Measurements from ENCODE around the gene APBB2.
"Not testable (repeated sequence)": the region's sequence is repeated elsewhere in the genome, so short reads cannot be mapped to it uniquely, and the experiment has no call there.

The APBB2 gene

GRCh38 chr4:41154814-41155177 lies 59.5 kb downstream of the APBB2 start:
- H3K4me3 ChIP-seq (ENCODE audit: low read depth, low read length) = no peak overlapping the region
- no peak for DNase-seq (ENCODE audit: low read depth)
- TF ChIP-seq CTCF (IDR thresholded peaks at IDR 0.05; ENCODE audit: low read depth, low read length) (no peak), MYC (IDR thresholded peaks at IDR 0.05; ENCODE audit: low read depth, low read length) (no peak), POLR2A (IDR thresholded peaks at IDR 0.05; ENCODE audit: extremely low read depth, insufficient read length) (no peak)
- TF ChIP-seq, protein P1, sequence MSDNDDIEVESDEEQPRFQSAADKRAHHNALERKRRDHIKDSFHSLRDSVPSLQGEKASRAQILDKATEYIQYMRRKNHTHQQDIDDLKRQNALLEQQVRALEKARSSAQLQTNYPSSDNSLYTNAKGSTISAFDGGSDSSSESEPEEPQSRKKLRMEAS (IDR thresholded peaks at IDR 0.05; ENCODE audit: low read depth, low read length) = no peak

GRCh38 chr4:41154010-41154813 lies 60.1 kb downstream of the APBB2 start:
- DNase-seq (ENCODE audit: low read depth) = no peak
- no peak overlapping the region for H3K4me3 ChIP-seq (ENCODE audit: low read depth, low read length)

GRCh38 chr4:41150401-41150800 lies 63.9 kb downstream of the APBB2 start:
- TF ChIP-seq MYC (IDR thresholded peaks at IDR 0.05; ENCODE audit: low read depth, low read length) (no peak), CTCF (IDR thresholded peaks at IDR 0.05; ENCODE audit: low read depth, low read length) (no peak), POLR2A (IDR thresholded peaks at IDR 0.05; ENCODE audit: extremely low read depth, insufficient read length) (no peak)
- TF ChIP-seq, protein P1 (IDR thresholded peaks at IDR 0.05; ENCODE audit: low read depth, low read length) = no peak
- no peak overlapping the region for H3K4me3 ChIP-seq (ENCODE audit: low read depth, low read length)
- no peak for DNase-seq (ENCODE audit: low read depth)

More at GRCh38 chr4:41154010-41154813, 60.1 kb downstream of the APBB2 start:
- TF ChIP-seq POLR2A (IDR thresholded peaks at IDR 0.05; ENCODE audit: extremely low read depth, insufficient read length) (no peak), MYC (IDR thresholded peaks at IDR 0.05; ENCODE audit: low read depth, low read length) (no peak), CTCF (IDR thresholded peaks at IDR 0.05; ENCODE audit: low read depth, low read length) (no peak)
- TF ChIP-seq, protein P1 (IDR thresholded peaks at IDR 0.05; ENCODE audit: low read depth, low read length) = no peak

GRCh38 chr4:41149568-41149967 lies 64.8 kb downstream of the APBB2 start:
- DNase-seq (ENCODE audit: low read depth); H3K4me3 ChIP-seq (ENCODE audit: low read depth, low read length): not testable (repeated sequence)

DNA sequence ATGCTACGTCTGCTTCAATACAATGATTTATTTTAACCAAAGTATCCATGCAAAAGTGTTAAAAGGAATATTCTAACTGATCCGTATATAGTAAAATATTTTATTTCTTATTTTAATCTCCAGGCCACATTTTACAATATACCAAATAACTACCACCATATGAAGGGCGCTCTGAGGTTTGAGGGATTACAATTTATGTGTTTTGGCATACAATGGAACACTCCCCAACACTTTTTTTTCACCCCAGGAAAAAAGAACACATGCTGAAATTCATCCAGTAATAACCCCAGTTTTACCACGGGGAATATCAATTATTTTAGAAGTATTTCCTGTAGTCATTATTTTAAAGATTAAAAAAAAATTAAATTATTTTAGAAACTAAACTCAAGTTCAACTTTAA lies 65.4 kb downstream of the APBB2 start:
- TF ChIP-seq MYC (IDR thresholded peaks at IDR 0.05; ENCODE audit: low read depth, low read length) = no peak
- TF ChIP-seq, protein P1 (IDR thresholded peaks at IDR 0.05; ENCODE audit: low read depth, low read length) = no peak
- no peak for TF ChIP-seq CTCF (IDR thresholded peaks at IDR 0.05; ENCODE audit: low read depth, low read length)
- TF ChIP-seq POLR2A (IDR thresholded peaks at IDR 0.05; ENCODE audit: extremely low read depth, insufficient read length) = no peak
- no peak for DNase-seq (ENCODE audit: low read depth)
- H3K4me3 ChIP-seq (ENCODE audit: low read depth, low read length) = no peak overlapping the region

DNA sequence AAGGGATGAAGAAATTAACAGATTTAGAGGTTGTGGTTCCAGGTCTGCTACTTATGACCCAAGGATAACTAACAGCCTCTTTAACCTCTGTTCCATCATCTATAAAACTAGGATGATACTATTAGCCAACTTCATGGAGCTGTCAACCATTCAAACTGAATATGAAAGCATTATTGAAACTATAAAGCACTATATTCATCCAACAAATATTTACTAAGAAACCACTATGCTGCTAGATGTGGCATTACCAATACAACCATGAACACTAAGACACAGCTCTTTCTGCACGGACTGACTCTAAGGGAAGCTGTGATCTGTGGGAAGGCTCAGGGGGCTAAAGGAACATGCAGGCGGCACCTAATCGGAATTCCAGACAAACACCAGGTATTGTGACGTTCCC lies 66.0 kb downstream of the APBB2 start:
- TF ChIP-seq CTCF (IDR thresholded peaks at IDR 0.05; ENCODE audit: low read depth, low read length) (no peak), POLR2A (IDR thresholded peaks at IDR 0.05; ENCODE audit: extremely low read depth, insufficient read length) (no peak), MYC (IDR thresholded peaks at IDR 0.05; ENCODE audit: low read depth, low read length) (no peak)
- TF ChIP-seq, protein P1 (IDR thresholded peaks at IDR 0.05; ENCODE audit: low read depth, low read length) = no peak
- no peak for DNase-seq (ENCODE audit: low read depth)
- H3K4me3 ChIP-seq (ENCODE audit: low read depth, low read length) = no peak overlapping the region

GRCh38 chr4:41147570-41147969 lies 66.8 kb downstream of the APBB2 start:
- not testable (repeated sequence) for H3K4me3 ChIP-seq (ENCODE audit: low read depth, low read length); DNase-seq (ENCODE audit: low read depth)

Measured in NB4 (cell line).